Upper lobe of right lung (tissue), 1 donor: ENCODE results near the gene CACNG6. TPM values are rescaled to one million over a fixed set of nuclear protein-coding genes. Genes with fewer than 3 reads are reported as not detected.

Experiments
- ATAC-seq: fragments of 200-7000 bp; cut with Tn5 transposase; one replicate; pipeline ENCODE4 v1.9.1; 2020; ENCODE audit warnings: mild to moderate bottlenecking, moderate library complexity
- DNase-seq: peaks from one replicate; pipeline ENCODE4 v3.0.0-alpha.2; 2020
- H3K27ac ChIP-seq: fragments of 200-600 bp; one replicate; pipeline ENCODE4 v1.8.0; 2022
- H3K27me3 ChIP-seq: fragments of 200-600 bp; one replicate; pipeline ENCODE4 v1.8.0; 2022; ENCODE audit warnings: mild to moderate bottlenecking
- H3K36me3 ChIP-seq: fragments of 200-600 bp; one replicate; pipeline ENCODE4 v1.8.0; 2022
- H3K4me1 ChIP-seq: fragments of 200-600 bp; one replicate; pipeline ENCODE4 v1.8.0; 2022
- H3K4me3 ChIP-seq: fragments of 200-600 bp; one replicate; pipeline ENCODE4 v1.8.0; 2022; ENCODE audit warnings: mild to moderate bottlenecking
- H3K9me3 ChIP-seq: fragments of 200-600 bp; one replicate; pipeline ENCODE4 v1.8.0; 2022
- intact Hi-C: fragments of 100-400 bp; cut with DNase I; formaldehyde crosslinking; loops from one replicate; pipeline ENCODE4 v1.11.0; 2022
- total RNA-seq: library from RNA; stranded (reverse); fragmentation: NEBNext Ultra II Directional; extraction: Animal tissue kit (Norgen Biotek cat#: 25700); gene quantifications from one replicate; pipeline ENCODE4 v1.2.1, GENCODE V29; 2021
- TF ChIP-seq, protein P1 (sequence below): fragments of 200-600 bp; IDR thresholded peaks from one replicate; pipeline ENCODE4 v1.8.0; 2022; ENCODE audit warnings: antibody characterized with exemption
- donor health status: DM: no; HTN: yes; CAD: no; lungs with severe emphysema.

CACNG6 gene
- total RNA-seq, 1 donor from 2014 or later, result not detected

DNA sequence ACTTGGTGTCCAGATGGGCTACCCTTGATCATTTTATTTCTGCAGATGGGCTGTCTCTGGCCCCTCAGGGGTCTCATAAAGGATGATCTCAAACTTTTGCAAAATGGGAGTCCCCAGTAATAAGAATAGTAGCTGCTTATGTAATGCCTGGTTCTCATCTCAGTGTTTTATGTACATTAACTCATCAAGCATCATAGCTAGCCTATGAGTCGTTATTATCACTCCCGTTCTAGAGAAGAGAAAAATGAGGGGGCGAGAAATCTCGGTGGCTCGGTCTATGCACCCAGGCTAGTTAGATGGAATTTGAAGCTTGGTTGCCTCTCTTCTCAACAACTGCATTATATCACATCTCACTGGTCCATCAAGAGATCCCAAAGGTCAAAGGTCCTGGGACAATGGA lies 3.4 kb downstream of the CACNG6 start:
- H3K4me3 ChIP-seq, result no peak overlapping the region
- TF ChIP-seq, protein P1, sequence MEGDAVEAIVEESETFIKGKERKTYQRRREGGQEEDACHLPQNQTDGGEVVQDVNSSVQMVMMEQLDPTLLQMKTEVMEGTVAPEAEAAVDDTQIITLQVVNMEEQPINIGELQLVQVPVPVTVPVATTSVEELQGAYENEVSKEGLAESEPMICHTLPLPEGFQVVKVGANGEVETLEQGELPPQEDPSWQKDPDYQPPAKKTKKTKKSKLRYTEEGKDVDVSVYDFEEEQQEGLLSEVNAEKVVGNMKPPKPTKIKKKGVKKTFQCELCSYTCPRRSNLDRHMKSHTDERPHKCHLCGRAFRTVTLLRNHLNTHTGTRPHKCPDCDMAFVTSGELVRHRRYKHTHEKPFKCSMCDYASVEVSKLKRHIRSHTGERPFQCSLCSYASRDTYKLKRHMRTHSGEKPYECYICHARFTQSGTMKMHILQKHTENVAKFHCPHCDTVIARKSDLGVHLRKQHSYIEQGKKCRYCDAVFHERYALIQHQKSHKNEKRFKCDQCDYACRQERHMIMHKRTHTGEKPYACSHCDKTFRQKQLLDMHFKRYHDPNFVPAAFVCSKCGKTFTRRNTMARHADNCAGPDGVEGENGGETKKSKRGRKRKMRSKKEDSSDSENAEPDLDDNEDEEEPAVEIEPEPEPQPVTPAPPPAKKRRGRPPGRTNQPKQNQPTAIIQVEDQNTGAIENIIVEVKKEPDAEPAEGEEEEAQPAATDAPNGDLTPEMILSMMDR, result no peak
- no peak overlapping the region for H3K27ac ChIP-seq
- H3K27me3 ChIP-seq, result peaks cover 35% of the 10 kb centered on the region
- H3K36me3 ChIP-seq, result no peaks in the 10 kb centered on the region
- H3K4me1 ChIP-seq, result peaks cover 4% of the 10 kb centered on the region
- H3K9me3 ChIP-seq, result no peaks in the 10 kb centered on the region
- ATAC-seq (no peak), DNase-seq (no peak)
- intact Hi-C loops, result no loop called here

DNA sequence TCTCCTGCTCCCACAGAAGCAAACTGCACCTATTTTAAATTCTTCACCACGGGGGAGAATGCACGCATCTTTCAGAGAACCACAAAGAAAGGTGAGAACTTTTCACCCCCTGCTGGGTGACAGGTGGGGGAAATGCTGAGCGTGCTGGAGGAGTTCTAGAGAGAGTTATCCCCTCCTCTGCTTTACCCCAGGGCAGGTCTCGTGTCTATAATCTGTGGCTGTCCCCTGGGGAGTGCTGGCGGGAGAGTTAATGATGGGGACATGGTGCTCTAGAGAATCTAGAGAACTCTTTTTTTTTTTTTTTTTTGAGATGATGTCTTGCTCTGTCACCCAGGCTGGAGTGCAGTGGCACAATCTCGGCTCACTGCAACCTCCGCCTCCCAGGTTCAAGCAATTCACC lies 6.8 kb downstream of the CACNG6 start:
- no peak for DNase-seq
- Histone ChIP-seq H3K27me3 (peaks cover 33% of the 10 kb centered on the region), H3K36me3 (no peaks in the 10 kb centered on the region), H3K4me3 (no peak overlapping the region), H3K4me1 (no peaks in the 10 kb centered on the region), H3K9me3 (no peaks in the 10 kb centered on the region), H3K27ac (no peak overlapping the region)
- intact Hi-C loops, result no loop called here
- TF ChIP-seq, protein P1, result no peak
- ATAC-seq, result no peak

DNA sequence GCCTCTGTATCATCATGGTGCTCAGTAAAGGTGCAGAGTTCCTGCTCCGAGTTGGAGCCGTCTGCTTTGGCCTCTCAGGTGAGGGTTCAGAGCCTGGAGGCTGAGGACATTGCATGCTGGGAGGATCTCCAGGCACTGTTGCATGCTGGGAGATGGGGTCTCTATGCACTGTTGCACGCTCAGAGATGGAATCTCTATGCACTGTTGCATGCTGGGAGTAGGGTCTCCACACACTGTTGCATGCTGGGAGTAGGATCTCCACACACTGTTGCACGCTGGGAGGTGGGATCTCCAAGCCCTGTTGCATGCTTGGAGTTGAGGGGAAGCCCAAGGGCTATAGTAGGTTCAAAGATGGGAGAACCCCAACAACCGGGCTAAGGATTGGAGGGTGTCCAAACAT lies 8.3 kb downstream of the CACNG6 start:
- H3K4me3 ChIP-seq, result no peak overlapping the region
- TF ChIP-seq, protein P1, result no peak
- no peak for ATAC-seq

DNA sequence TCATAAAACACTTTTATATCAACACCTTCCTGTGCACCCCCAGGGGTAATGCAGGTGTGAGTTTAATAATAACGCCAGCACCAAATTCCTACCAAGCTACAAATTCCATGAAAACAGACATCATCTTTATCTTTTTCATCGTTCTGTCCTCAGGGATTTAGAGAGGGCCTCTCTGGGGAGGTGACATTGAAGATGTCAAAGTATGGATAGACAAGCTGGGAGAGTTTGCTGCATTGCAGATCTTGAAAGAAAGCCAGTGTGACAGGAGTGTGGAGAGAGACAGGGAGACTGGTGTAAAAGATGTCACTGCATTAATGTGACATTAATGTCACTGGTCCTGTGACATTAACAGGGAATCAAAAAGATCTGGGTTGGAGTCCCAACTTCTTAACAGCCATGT lies 10.1 kb downstream of the CACNG6 start:
- ATAC-seq, result no peak
- intact Hi-C loops, result no loop called here
- TF ChIP-seq, protein P1, result no peak

More for the DNA sequence above, 8.3 kb downstream of the CACNG6 start:
- Histone ChIP-seq H3K4me1 (no peaks in the 10 kb centered on the region), H3K27ac (no peak overlapping the region), H3K9me3 (no peaks in the 10 kb centered on the region), H3K27me3 (peaks cover 41% of the 10 kb centered on the region), H3K36me3 (no peaks in the 10 kb centered on the region)
- no peak for DNase-seq
- intact Hi-C loops, result no loop called here

DNA sequence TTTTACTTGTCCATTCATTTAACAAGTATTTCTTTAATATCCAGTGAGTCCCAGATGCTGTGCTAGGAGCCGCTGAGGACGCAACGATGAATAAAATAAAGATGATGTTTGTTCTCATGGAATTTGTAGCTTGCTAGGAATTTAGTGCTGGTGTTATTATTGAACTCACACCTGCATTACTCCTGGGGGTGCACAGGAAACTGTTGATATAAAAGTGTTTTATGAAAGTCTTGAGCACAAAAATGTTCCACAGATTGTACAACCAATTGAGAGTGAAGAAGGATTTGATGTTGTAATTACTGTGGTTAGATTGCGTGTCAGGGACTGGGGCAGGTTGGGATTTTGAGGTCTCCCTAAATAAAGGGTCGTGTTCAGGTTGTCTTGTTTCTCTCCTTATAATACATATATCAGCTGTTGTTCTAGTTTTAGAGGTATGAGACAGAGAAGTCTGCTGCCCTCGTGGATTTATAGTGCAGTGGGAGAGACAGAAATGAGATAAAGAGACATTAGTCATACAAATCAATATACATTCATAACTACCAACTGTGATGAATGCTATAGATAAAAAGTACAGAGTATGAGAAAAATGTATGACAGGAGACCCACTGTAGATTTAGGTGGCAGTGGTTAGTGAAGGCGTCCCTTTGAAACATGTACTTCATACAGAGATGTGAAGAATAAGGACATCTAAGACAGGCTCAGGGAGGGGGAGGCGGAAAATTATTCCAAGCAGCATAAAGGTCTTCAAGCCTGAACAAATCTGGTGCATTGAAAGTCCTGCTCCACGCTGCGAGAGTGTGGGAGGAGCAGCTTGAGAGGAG lies 11.3 kb downstream of the CACNG6 start:
- Histone ChIP-seq H3K4me1 (no peaks in the 10 kb centered on the region), H3K36me3 (no peaks in the 10 kb centered on the region), H3K27me3 (peaks cover 47% of the 10 kb centered on the region), H3K9me3 (no peaks in the 10 kb centered on the region), H3K4me3 (no peak overlapping the region), H3K27ac (no peak overlapping the region)
- intact Hi-C loops, result no loop called here
- TF ChIP-seq, protein P1, result no peak
- ATAC-seq (no peak), DNase-seq (no peak)

More for the DNA sequence above, 10.1 kb downstream of the CACNG6 start:
- Histone ChIP-seq H3K27ac (no peak overlapping the region), H3K4me1 (no peaks in the 10 kb centered on the region), H3K4me3 (no peak overlapping the region), H3K27me3 (peaks cover 47% of the 10 kb centered on the region), H3K9me3 (no peaks in the 10 kb centered on the region), H3K36me3 (no peaks in the 10 kb centered on the region)
- DNase-seq, result no peak
